GM18508 (cell line): Measurements from ENCODE around the gene UBE2D2.

Experiments used
- ATAC-seq: cut with Tn5 transposase; IDR thresholded peaks from one replicate; pipeline ENCODE4 v1.9.1; 2021; ENCODE audit warnings: moderate number of reproducible peaks; ENCODE audit not compliant: insufficient read depth, unreplicated experiment

The UBE2D2 gene

GRCh38 chr5:139669662-139670368 is 108.7 kb downstream of the UBE2D2 start:
- ATAC-seq, result peak; percentile 17

GRCh38 chr5:139670369-139671095 is 109.4 kb downstream of the UBE2D2 start:
- ATAC-seq, result peak; percentile 46

- ATAC-seq, result no peak
Measured at GRCh38 chr5:139671096-139671841, 110.1 kb downstream of the UBE2D2 start.

GRCh38 chr5:139675213-139675612 is 114.1 kb downstream of the UBE2D2 start:
- no peak for ATAC-seq

- ATAC-seq, result no peak
Measured at GRCh38 chr5:139675825-139676224, 114.7 kb downstream of the UBE2D2 start.

GRCh38 chr5:139676406-139676805 is 115.3 kb downstream of the UBE2D2 start:
- no peak for ATAC-seq

GRCh38 chr5:139676951-139677735 is 116.0 kb downstream of the UBE2D2 start:
- ATAC-seq, result no peak
